ENCODE measurements around the gene OLFML1. TPM values are rescaled to one million over a fixed set of nuclear protein-coding genes. Genes with fewer than 3 reads are reported as not detected.

Gene OLFML1
- total RNA-seq, 1 experiment from 2014 or later, result not detected

GRCh38 chr11:7528514-7529049 is 43.3 kb downstream of the OLFML1 start:
- H3T11ph ChIP-seq (ENCODE audit: low read length), result no peak overlapping the region
- H4K8ac ChIP-seq (replicated peaks; ENCODE audit: insufficient read length, low read depth, low read length), result no peak overlapping the region
- no peaks in the 10 kb centered on the region for H3K4me1 ChIP-seq (ENCODE audit: insufficient read depth, low read length)
- no peak overlapping the region for H4K5ac ChIP-seq (ENCODE audit: insufficient read length, low read depth, low read length)
- H3K18ac ChIP-seq (ENCODE audit: insufficient read length, low read depth, low read length), result no peak overlapping the region
- H2AK5ac ChIP-seq (ENCODE audit: insufficient read length, low read length), result no peak overlapping the region
- no peak overlapping the region for H4K91ac ChIP-seq (ENCODE audit: insufficient read length, low read depth, low read length)
- no peak overlapping the region for H3K14ac ChIP-seq (ENCODE audit: insufficient read depth, low read length)
- H3K27ac Mint-ChIP-seq, result no peak overlapping the region
- H3K79me1 ChIP-seq (ENCODE audit: insufficient read depth, low read depth, low read length, poor library complexity, severe bottlenecking), result no peaks in the 10 kb centered on the region
- H3K9me3 ChIP-seq (ENCODE audit: control insufficient read depth, low read depth, low read length), result no peaks in the 10 kb centered on the region
- DNase-seq, result no peak
- no peaks in the 10 kb centered on the region for H3K36me3 Mint-ChIP-seq (ENCODE audit: insufficient read depth in 1 of 3, low read depth in 3 of 3)
- no peak overlapping the region for H2AFZ ChIP-seq (ENCODE audit: low read length)
- H3K4me1 Mint-ChIP-seq, result no peaks in the 10 kb centered on the region
- no peak overlapping the region for H2BK15ac ChIP-seq (ENCODE audit: low read depth, low read length)
- no peak overlapping the region for H3K9ac ChIP-seq (ENCODE audit: extremely low read depth, insufficient read length, low read length)
- no peak overlapping the region for H2BK120ac ChIP-seq (ENCODE audit: low read depth, low read length, poor library complexity, severe bottlenecking)
- no peaks in the 10 kb centered on the region for H3K23me2 ChIP-seq (ENCODE audit: insufficient read length, low read depth, low read length, poor library complexity, severe bottlenecking)
- no peak overlapping the region for H3K56ac ChIP-seq (ENCODE audit: insufficient read length, low read depth, low read length)
- no peak overlapping the region for H2BK12ac ChIP-seq (ENCODE audit: insufficient read length, low read depth, low read length)
- H4K20me1 ChIP-seq (ENCODE audit: control insufficient read depth, insufficient read depth, insufficient read length), result no peaks in the 10 kb centered on the region
- H3K4ac ChIP-seq (ENCODE audit: low read depth, low read length), result no peak overlapping the region
- no peaks in the 10 kb centered on the region for H3K9me3 Mint-ChIP-seq
- H2BK5ac ChIP-seq (ENCODE audit: insufficient read length, low read length), result no peak overlapping the region
- WGBS (ENCODE audit: extremely low coverage, insufficient read length, low lambda C conversion rate), result no CpG with 5 or more reads among the region's 4 CpGs
- H3K27me3 Mint-ChIP-seq (ENCODE audit: low read depth), result no peaks in the 10 kb centered on the region; the same call in none of the 2 replicates
- no peaks in the 10 kb centered on the region for H3K27me3 ChIP-seq (ENCODE audit: insufficient read depth, low read length)
- H3K4me2 ChIP-seq (ENCODE audit: insufficient read depth, insufficient read length, low read length), result no peak overlapping the region
- H3K27ac ChIP-seq (ENCODE audit: insufficient read length, low read depth, low read length), result no peak overlapping the region
- no peak for TF ChIP-seq CTCF (conservative IDR thresholded peaks at IDR 0.05)
- no peaks in the 10 kb centered on the region for H3K79me2 ChIP-seq (ENCODE audit: insufficient read depth, low read length)
- H3K23ac ChIP-seq (ENCODE audit: insufficient read length, low read depth, low read length), result no peak overlapping the region
- H2BK20ac ChIP-seq (ENCODE audit: low read depth, low read length, poor library complexity, severe bottlenecking), result no peak overlapping the region
- no peak overlapping the region for H3K4me3 Mint-ChIP-seq
